HG03565 (cell line): ENCODE results near the gene ING4.
A peak's percentile ranks its signal among the peaks of the same experiment; 100 is the strongest.
"Not testable (repeated sequence)": the region's sequence is repeated elsewhere in the genome, so short reads cannot be mapped to it uniquely, and the experiment has no call there.

ENCODE experiments used
- ATAC-seq: cut with Tn5 transposase; IDR thresholded peaks from one replicate; pipeline ENCODE4 v1.9.1; 2021; ENCODE audit warnings: mild to moderate bottlenecking, moderate library complexity; ENCODE audit not compliant: unreplicated experiment

ING4 gene

GRCh38 chr12:6662906-6663742 is at the start of gene ING4:
Gene ING4, minus strand, starts transcription at chr12:6663119. Its CDS starts 18 bp downstream, at chr12:6663101.
- ATAC-seq: peak; percentile 84

DNA sequence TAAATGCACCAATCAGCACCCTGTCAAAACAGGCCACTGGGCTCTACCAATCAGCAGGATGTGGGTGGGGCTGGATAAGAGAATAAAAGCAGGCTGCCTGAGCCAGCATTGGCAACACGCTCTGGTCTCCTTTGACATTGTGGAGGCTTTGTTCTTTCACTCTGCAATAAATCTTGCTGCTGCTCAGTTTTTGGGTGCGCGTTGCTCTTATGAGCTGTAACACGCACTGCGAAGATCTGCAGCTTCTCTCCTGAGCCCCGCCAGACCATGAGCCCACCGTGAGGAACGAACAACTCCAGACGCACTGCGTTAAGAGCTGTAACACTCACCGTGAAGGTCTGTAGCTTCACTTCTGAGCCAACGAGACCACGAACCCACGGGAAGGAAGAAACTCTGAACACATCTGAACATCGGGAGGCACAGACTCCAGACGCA is 46.1 kb upstream of the ING4 start:
- no peak for ATAC-seq

- ATAC-seq: not testable (repeated sequence)
Observed at GRCh38 chr12:6708351-6708750, 45.4 kb upstream of the ING4 start.

GRCh38 chr12:6703631-6704030 is 40.7 kb upstream of the ING4 start:
- ATAC-seq: no peak

DNA sequence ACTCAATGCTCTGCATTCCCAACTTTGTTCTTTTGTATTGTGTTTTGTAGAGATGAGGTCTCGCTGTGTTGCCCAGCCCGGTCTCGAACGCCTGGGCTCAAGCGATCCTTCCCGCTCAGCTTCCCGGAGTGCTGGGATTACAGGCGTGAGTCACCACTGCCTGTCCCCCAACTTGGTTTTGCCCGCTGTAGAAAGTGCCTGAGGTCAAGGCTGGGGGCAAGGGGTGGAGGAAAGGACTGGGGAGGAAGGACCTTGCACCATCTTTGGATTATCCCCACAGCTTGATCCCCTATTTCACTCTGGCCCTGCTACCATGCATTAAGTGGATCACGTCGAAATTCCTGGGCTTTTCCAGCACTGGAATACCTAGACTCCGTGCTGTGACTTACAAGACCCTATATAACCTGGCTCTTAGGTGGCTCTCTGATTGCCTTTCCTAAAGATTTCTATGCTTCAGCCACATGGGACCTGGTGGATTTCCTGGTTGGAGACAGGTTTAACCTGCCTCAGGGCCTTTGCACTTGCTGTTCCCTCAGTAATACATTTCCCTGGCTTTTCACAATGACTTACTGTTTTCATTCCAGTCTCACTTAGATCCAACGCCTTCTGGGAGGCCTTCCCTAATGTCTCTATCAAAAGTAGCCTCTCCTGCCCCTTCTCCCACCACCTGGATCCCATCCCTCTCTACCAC is 38.3 kb upstream of the ING4 start:
- no peak for ATAC-seq

- ATAC-seq: no peak
Observed at GRCh38 chr12:6700646-6701051, 37.7 kb upstream of the ING4 start, which contains the start of gene PIANP. Gene PIANP, minus strand, starts transcription at chr12:6700815. Its CDS starts 2,754 bp downstream, at chr12:6698061.

DNA sequence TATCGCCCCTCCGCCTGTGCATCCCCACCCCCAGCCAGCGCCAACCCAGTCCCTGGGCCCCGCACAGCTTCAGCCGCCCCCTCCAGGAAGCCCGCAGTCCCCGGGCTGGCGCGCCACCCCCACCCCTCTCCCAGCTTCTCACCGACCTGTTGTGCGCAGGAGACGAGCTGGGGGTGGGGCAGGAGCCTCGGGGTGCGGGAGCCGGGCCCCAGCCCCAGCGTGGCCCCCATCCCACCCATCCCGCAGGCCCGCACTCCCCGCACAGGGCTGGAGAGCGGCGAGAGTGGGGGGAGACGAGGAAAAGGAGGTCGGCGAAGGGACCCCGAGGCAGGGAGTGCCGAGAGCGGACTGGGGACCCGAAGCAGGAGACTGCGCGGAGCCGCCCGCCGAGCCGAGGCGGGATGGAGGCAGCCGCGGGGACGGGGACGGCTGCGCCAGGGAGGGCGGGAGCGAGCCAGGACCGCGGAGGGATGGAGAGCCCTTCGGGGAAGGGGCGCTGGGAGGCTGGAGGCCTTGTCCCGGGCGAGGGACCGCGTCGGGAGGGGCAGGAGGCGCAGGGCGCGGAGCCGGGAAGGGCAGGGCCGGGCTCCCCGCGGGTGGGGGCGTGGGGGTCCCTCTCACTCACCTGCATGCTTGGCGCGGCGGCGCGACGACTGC is 37.2 kb upstream of the ING4 start:
- no peak for ATAC-seq

- ATAC-seq: no peak
Observed at GRCh38 chr12:6699259-6699988, 36.5 kb upstream of the ING4 start.

DNA sequence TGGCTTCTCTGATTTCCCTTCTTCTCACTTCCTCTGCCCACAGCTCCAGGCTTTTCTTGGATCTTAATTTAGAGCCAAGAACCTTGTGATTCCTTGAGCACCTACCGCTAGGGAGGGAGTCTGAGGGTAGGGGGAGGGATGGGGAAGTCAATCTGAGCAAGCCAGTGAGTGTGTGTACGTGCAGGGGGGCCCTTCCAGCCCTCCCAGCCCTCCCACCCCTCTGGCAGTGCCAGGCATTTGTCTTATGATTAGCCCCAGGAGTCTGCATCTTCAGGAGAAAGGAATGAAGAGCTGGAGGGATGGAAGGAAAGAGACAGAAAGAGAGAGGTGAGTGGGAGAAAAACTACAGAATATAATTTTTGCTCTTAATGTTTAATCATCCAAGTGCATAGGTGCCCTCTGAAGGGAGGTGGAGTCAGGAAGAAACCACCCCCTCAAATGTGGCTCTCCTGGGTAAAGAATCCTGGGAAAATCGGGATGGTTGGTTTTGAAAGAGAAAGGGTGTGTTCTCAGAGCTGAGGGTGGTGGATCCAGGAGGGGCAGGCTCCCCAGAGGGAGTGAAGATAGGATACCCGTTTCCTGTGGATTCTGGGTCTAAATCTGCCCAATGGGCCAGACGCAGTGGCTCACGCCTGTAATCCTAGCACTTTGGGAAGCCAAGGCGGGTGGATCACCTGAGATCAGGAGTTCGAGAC is 35.6 kb upstream of the ING4 start:
- ATAC-seq: no peak

DNA sequence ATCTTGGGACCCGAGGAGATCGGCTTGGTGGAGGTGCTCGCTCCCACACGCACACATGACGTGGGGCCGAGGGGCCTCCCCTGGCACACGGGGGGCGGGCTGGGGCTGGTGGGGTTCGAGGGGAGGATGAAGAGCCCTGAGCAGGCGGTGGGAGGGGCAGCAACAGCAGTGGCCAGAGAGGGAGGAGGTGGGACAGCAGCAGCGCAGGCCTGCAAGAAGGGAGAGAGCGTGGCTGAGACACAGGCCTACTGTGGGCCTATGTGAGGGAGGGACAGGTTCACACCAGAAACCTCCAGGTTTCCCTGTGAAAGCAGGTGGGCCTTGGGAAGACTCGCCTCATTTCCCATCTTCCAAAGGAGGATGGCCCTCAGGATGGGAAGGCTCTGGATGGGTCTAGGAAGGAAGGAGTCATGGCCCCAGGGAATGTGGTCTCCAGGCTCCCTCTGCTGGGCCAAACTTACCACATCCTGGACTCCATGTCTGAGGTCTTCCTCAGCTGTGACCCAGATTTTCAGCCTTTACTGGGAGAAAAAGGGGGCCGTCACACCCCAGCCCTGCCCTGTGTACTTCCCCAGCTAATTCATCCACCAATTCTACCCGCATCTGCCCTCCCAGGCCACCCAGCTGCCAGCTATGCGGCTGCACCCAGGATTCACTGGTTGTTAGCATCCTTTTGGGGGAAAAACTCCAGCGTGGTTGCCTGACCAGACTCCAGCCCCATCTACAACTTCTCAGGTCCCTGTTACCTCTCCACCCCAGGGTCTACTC is 34.8 kb upstream of the ING4 start:
- no peak for ATAC-seq

DNA sequence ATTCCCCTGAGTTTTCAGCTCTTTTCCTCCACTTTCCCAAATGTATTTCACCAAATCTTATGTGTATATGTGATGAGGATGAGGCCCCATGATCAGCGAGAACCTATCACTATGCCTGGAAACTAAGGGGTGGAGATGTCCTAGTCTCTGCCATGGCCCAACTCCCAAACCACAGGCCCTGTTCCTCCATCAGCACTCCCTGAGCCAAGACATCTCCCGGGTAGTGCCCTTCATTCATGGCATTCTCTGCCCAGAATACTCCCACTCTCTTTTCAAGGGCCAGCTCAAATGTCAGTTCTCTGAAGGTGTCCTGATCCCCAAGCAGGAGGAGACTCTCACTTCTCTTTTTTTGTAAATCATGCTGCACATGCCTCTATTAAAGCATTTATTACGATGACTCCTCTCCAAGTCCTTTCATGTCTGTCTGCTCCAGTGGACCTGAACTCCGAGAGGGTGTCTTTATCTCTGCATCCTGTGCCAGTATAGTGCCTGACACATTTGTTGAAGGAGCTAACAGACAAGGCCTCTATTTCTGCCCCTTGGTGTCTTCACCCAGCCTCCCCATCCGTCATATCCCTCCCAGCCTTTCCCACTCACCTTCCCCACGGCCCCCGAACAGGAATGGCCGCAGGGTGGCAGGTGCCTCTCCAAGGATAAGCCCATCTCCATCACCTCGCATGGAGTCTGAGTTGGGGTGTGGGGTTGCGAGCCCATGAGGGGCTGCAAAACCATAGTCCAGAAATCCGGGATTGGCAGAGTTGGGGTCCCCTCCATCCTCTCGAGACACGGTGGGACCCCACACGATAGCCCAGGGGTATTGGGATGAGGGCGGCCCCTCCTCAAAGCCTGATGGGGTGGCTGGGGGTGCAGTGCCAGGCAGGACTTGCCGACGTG is 34.0 kb upstream of the ING4 start:
- no peak for ATAC-seq

GRCh38 chr12:6695313-6696045 is 32.6 kb upstream of the ING4 start:
- ATAC-seq: no peak

GRCh38 chr12:6694701-6695100 is 31.8 kb upstream of the ING4 start:
- no peak for ATAC-seq

GRCh38 chr12:6693832-6694355 is 31.0 kb upstream of the ING4 start:
- ATAC-seq: no peak

DNA sequence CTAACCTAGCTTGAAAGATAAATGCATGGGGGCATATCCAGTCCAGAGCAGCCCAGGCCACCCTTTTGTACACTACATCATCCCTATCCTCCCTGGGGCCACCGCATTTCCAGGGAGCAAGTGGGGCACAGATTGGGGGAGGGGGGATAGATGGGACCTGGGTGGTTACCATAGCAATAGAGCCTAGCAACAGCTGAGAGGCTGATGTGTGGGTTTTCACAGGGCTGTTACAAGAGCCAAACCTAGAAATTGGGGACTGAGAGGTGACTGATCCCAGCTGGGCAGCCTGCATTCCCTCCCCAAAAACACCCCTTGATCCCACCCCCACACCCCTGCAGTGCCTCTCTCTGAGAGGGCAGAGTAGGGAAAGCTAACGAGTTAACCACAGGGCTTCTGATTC is 30.0 kb upstream of the ING4 start:
- no peak for ATAC-seq

- no peak for ATAC-seq
Observed at GRCh38 chr12:6691473-6691872, 28.6 kb upstream of the ING4 start.

DNA sequence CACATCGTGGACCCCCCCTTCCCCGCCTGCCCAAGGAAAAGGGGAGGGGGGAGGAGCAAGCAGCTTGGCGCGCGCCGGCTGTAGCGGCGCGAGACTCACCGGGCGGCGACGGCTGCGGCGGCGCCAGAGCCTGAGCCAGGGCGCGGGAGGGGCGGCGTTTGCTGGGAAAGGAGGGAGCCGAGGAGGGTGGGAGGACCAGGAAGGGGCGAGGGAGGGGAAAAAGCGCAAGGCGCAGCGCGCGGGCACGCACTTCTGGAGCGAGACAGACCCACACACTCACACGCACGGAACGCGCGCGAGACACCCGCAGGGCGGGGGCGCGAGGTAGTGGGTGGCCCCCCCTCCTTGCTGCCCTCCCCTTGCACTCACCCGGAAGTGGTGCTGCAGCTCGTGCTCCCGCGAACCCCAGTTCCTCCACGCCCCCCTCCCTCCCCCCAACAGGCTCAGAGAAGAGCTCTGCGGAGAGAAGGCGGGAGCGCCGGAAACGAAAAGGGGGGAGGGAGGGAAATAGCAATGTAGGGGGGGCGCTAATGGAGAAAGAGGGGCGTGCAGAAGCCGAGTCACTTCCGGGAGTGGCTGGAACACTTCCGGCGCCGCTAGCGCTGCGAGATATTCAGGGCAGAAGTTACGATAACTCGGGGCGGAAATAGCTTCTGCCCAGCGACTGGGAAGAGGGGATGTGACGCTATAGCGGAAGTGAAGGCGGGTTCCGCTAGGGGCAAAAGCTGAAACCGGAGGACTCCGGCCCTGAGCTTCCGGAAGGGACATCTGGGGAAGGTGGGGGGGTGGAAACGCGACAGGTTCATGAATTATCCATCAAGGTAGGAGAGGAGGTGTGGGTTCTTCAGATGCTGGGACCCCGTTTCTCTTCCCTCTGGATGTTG is 26.3 kb upstream of the ING4 start, which contains the start of gene ZNF384:
TSS of gene ZNF384 (minus strand) at position 377 of the 884 bp plus-strand sequence. CDS start 9,855 bp downstream, outside the sequence.
- ATAC-seq: peak; percentile 76
